ENCODE data around the gene ALG8.

GRCh38 chr11:78187366-78188285 lies 48.2 kb upstream of the ALG8 start:
- no peak for TF ChIP-seq CTCF (optimal IDR thresholded peaks at IDR 0.05 in 1 of 3, IDR thresholded peaks at IDR 0.05 in 1 of 3, conservative IDR thresholded peaks at IDR 0.05 in 1 of 3; ENCODE audit: extremely low read depth in 1 of 3, insufficient read depth in 2 of 3, low read length in 3 of 3)
- no peak for TF ChIP-seq EZH2 (IDR thresholded peaks at IDR 0.05; ENCODE audit: low read length)

Measured in keratinocyte (primary cell).